IMR-90 (cell line): Measurements from ENCODE around the gene GPA33. TPM values are rescaled to one million over a fixed set of nuclear protein-coding genes. Genes with fewer than 3 reads are reported as not detected.

Source experiments
- ATAC-seq: fragments of 200-7000 bp; cut with Tn5 transposase; 2 replicates; pipeline ENCODE4 v1.9.1; 2020; ENCODE audit warnings: low read depth, mild to moderate bottlenecking, moderate library complexity
- BruUV-seq: library from RNA; stranded (reverse); fragments of 400-500 nt; replicated peaks from 2 replicates; lab custom pipeline; 2021; lab: Mats Ljungman, UMichigan
- CTCF ChIA-PET: fragments of 300-600 bp; formaldehyde crosslinking; extraction: SDS; loops from one replicate; lab custom pipeline; 2021; ENCODE audit warnings: antibody characterized with exemption; lab: Yijun Ruan, JAX
- POLR2A ChIA-PET: fragments of 300-600 bp; sonication (Branson Sonifier 250); formaldehyde crosslinking; loops from one replicate; lab custom pipeline; 2022; ENCODE audit warnings: antibody characterized with exemption; ENCODE audit not compliant: unreplicated experiment; lab: Charles Lee
- DNase-seq: peaks from one replicate; pipeline ENCODE4 v3.0.0; 2013
- H2AFZ ChIP-seq: replicated peaks from 2 replicates; pipeline ENCODE3; 2013; ENCODE audit warnings: low read length, mild to moderate bottlenecking; ENCODE audit not compliant: poor library complexity
- H2AK5ac ChIP-seq: 2 replicates; pipeline ENCODE4 v1.6.1; 2013; ENCODE audit warnings: low read depth, low read length, inconsistent platforms
- H2AK9ac ChIP-seq: replicated peaks from 2 replicates; pipeline ENCODE3; 2013; ENCODE audit warnings: mild to moderate bottlenecking, low read depth, low read length, moderate library complexity; ENCODE audit not compliant: poor library complexity
- H2BK120ac ChIP-seq: 2 replicates; pipeline ENCODE4 v1.6.1; 2013; ENCODE audit warnings: low read depth, low read length, inconsistent platforms
- H2BK15ac ChIP-seq: 3 replicates; pipeline ENCODE4 v1.6.1; 2013; ENCODE audit warnings: low read depth, low read length, inconsistent platforms
- H2BK20ac ChIP-seq: 2 replicates; pipeline ENCODE4 v1.6.1; 2013; ENCODE audit warnings: low read depth, mild to moderate bottlenecking, inconsistent platforms, low read length, moderate library complexity
- H2BK5ac ChIP-seq: 2 replicates; pipeline ENCODE4 v1.6.1; 2013; ENCODE audit warnings: mild to moderate bottlenecking, low read depth, low read length, inconsistent platforms; ENCODE audit not compliant: poor library complexity, severe bottlenecking
- H3K14ac ChIP-seq: replicated peaks from 2 replicates; pipeline ENCODE4 v1.6.1; 2013; ENCODE audit warnings: low read depth, low read length, inconsistent platforms
- H3K18ac ChIP-seq: 2 replicates; pipeline ENCODE4 v1.6.1; 2013; ENCODE audit warnings: low read depth, low read length, control low read depth
- H3K23ac ChIP-seq: 2 replicates; pipeline ENCODE4 v1.6.1; 2013; ENCODE audit warnings: low read depth, low read length, inconsistent platforms
- H3K27ac ChIP-seq: 2 replicates; pipeline ENCODE4 v1.5.1; 2013; ENCODE audit warnings: mild to moderate bottlenecking, control low read depth, low read length; ENCODE audit not compliant: insufficient read depth
- H3K27me3 ChIP-seq: 2 replicates; pipeline ENCODE4 v1.6.1; 2013; ENCODE audit warnings: low read length; ENCODE audit not compliant: control insufficient read depth, insufficient read depth
- H3K36me3 ChIP-seq: 2 replicates; pipeline ENCODE4 v1.6.1; 2013; ENCODE audit warnings: low read length, mixed read lengths; ENCODE audit not compliant: control insufficient read depth, insufficient read depth
- H3K4ac ChIP-seq: 2 replicates; pipeline ENCODE4 v1.6.1; 2013; ENCODE audit warnings: low read depth, low read length, inconsistent platforms
- H3K4me1 ChIP-seq: 2 replicates; pipeline ENCODE4 v1.6.1; 2013; ENCODE audit warnings: low read length, mixed read lengths; ENCODE audit not compliant: control insufficient read depth, insufficient read depth
- H3K4me2 ChIP-seq: 2 replicates; pipeline ENCODE4 v1.6.1; 2013; ENCODE audit warnings: low read depth, mild to moderate bottlenecking, control low read depth, low read length, moderate library complexity
- H3K4me3 ChIP-seq: 2 replicates; pipeline ENCODE4 v1.5.1; 2013; ENCODE audit warnings: low read depth, mild to moderate bottlenecking, control low read depth, low read length, moderate library complexity; ENCODE audit not compliant: insufficient read depth
- H3K56ac ChIP-seq: 2 replicates; pipeline ENCODE4 v1.6.1; 2013; ENCODE audit warnings: low read length, inconsistent platforms; ENCODE audit not compliant: insufficient read depth; ENCODE audit errors: extremely low read depth
- H3K79me1 ChIP-seq, 2 experiments: 2 replicates each; pipeline ENCODE4 v1.6.1; 2013; ENCODE audit warnings: low read length in 2 of 2, inconsistent platforms in 1 of 2, low read depth in 1 of 2
- H3K9ac ChIP-seq: 2 replicates; pipeline ENCODE4 v1.6.1; 2013; ENCODE audit warnings: low read depth, low read length, control low read depth
- H3K9me1 ChIP-seq: 2 replicates; pipeline ENCODE4 v1.6.1; 2013; ENCODE audit warnings: low read length, inconsistent platforms; ENCODE audit not compliant: insufficient read depth
- H3K9me3 ChIP-seq: 2 replicates; pipeline ENCODE4 v1.6.1; 2013; ENCODE audit warnings: low read length; ENCODE audit not compliant: control insufficient read depth, insufficient read depth
- H4K20me1 ChIP-seq: 2 replicates; pipeline ENCODE4 v1.6.1; 2013; ENCODE audit warnings: low read length, inconsistent platforms; ENCODE audit not compliant: insufficient read depth
- H4K5ac ChIP-seq: 2 replicates; pipeline ENCODE4 v1.6.1; 2013; ENCODE audit warnings: mild to moderate bottlenecking, low read depth, low read length, control low read depth
- H4K8ac ChIP-seq, 2 experiments: 2 replicates each; pipeline ENCODE4 v1.6.1; 2013; ENCODE audit warnings: low read depth in 2 of 2, low read length in 2 of 2, control low read depth in 1 of 2, inconsistent platforms in 1 of 2
- H4K91ac ChIP-seq: 2 replicates; pipeline ENCODE4 v1.6.1; 2013; ENCODE audit warnings: low read depth, low read length, inconsistent platforms; ENCODE audit not compliant: insufficient read depth
- BHLHE40 ChIP-seq: fragments of 150-350 bp; IDR thresholded peaks from 2 replicates; pipeline ENCODE4 v1.6.1; 2016; ENCODE audit warnings: mild to moderate bottlenecking, low read depth, low read length
- CEBPB ChIP-seq: IDR thresholded peaks from 2 replicates; pipeline ENCODE4 v1.6.1; 2012; ENCODE audit warnings: low read depth, low read length, improper control_type of control experiment
- CHD1 ChIP-seq: IDR thresholded peaks from 2 replicates; pipeline ENCODE4 v1.6.1; 2012; ENCODE audit warnings: low read depth, low read length, improper control_type of control experiment
- ELK1 ChIP-seq: fragments of 150-350 bp; IDR thresholded peaks from 2 replicates; pipeline ENCODE4 v1.6.1; 2016; ENCODE audit warnings: low read depth, mild to moderate bottlenecking, low read length, moderate library complexity, borderline replicate concordance
- FOS ChIP-seq: fragments of 150-350 bp; IDR thresholded peaks from 2 replicates; pipeline ENCODE4 v1.6.1; 2016; ENCODE audit warnings: low read depth, low read length
- MAFK ChIP-seq: IDR thresholded peaks from 2 replicates; pipeline ENCODE4 v1.6.1; 2012; ENCODE audit warnings: low read depth, low read length, improper control_type of control experiment
- MAZ ChIP-seq: IDR thresholded peaks from 2 replicates; pipeline ENCODE4 v1.6.1; 2012; ENCODE audit warnings: low read depth, mild to moderate bottlenecking, low read length, improper control_type of control experiment, moderate library complexity, borderline replicate concordance
- MXI1 ChIP-seq: IDR thresholded peaks from 2 replicates; pipeline ENCODE4 v1.6.1; 2012; ENCODE audit warnings: low read depth, mild to moderate bottlenecking, low read length, moderate library complexity, borderline replicate concordance
- NFE2L2 ChIP-seq: fragments of 150-350 bp; IDR thresholded peaks from 2 replicates; pipeline ENCODE4 v1.6.1; 2016; ENCODE audit warnings: low read depth, mild to moderate bottlenecking, low read length
- POLR2A ChIP-seq: IDR thresholded peaks from 2 replicates; pipeline ENCODE4 v1.6.1; 2012; ENCODE audit warnings: mild to moderate bottlenecking, low read depth, low read length
- RAD21 ChIP-seq: IDR thresholded peaks from 2 replicates; pipeline ENCODE4 v1.6.1; 2012; ENCODE audit warnings: low read length, improper control_type of control experiment
- RCOR1 ChIP-seq: IDR thresholded peaks from 2 replicates; pipeline ENCODE4 v1.6.1; 2012; ENCODE audit warnings: mild to moderate bottlenecking, low read length, improper control_type of control experiment; ENCODE audit not compliant: insufficient replicate concordance
- RFX5 ChIP-seq: IDR thresholded peaks from 2 replicates; pipeline ENCODE4 v1.8.0; 2012; ENCODE audit warnings: low read depth, mild to moderate bottlenecking, low read length, moderate library complexity
- SMC3 ChIP-seq: fragments of 150-350 bp; IDR thresholded peaks from 2 replicates; pipeline ENCODE4 v1.6.1; 2016; ENCODE audit warnings: low read depth, mild to moderate bottlenecking, antibody characterized with exemption, low read length, moderate library complexity
- USF2 ChIP-seq: fragments of 150-350 bp; IDR thresholded peaks from 2 replicates; pipeline ENCODE4 v1.6.1; 2017; ENCODE audit warnings: mild to moderate bottlenecking, antibody characterized with exemption, low read length, low read depth
- WGBS, 2 experiments: methylation state at CpG; one replicate each; pipeline versions ENCODE4 v1.1.5 to v1.1.7; 2013; ENCODE audit warnings: missing lambda C conversion rate in 2 of 2; ENCODE audit not compliant: insufficient read length in 1 of 2; ENCODE audit errors: extremely low coverage in 2 of 2; 5-methylcytosine and 5-hydroxymethylcytosine counted together
- dilution Hi-C: fragments of 300-500 bp; cut with HindIII; formaldehyde crosslinking; loops from one replicate; pipeline ENCODE4 v1.14.3; 2018; ENCODE audit warnings: low sequenced_read_pairs; ENCODE audit not compliant: unreplicated experiment
- in situ Hi-C: fragments of 300-500 bp; cut with MboI; formaldehyde crosslinking; loops from 3 replicates; pipeline ENCODE4 v1.14.3; 2019; ENCODE audit warnings: low sequenced_read_pairs, inconsistent platforms, mixed read lengths
- intact Hi-C: fragments of 100-400 bp; cut with micrococcal nuclease; formaldehyde crosslinking; loops from 2 replicates; pipeline ENCODE4 v1.10.0; 2022
- polyA plus RNA-seq, 3 experiments: library from polyadenylated mRNA; depleted of rRNA; stranded (reverse); fragments of >200 nt; gene quantifications; 2 replicates each; pipeline ENCODE4 v1.2.3, GENCODE V29; 2012; ENCODE audit warnings: low replicate concordance in 1 of 3
- total RNA-seq: library from RNA; depleted of rRNA; stranded (reverse); fragments of >200 nt; gene quantifications from 2 replicates; pipeline ENCODE4 v1.2.3, GENCODE V29; 2012

Gene GPA33
- total and polyA plus RNA-seq, 2 of the 4 experiments (the other 2 are of a cell fraction) = not detected

- no TSS peak for BruUV-seq
- dilution Hi-C loops = no loop called here
- in situ Hi-C loops = loop anchor here (10.0 kb wide), 3 partner anchors 145 to 585 kb away; no protein-coding TSS in a partner anchor
Measured at GRCh38 chr1:167059809-167060107, 30.4 kb downstream of the GPA33 start.

More at GRCh38 chr1:167059809-167060107, 30.4 kb downstream of the GPA33 start:
- TF ChIP-seq ELK1 (no peak), MXI1 (no peak), MAZ (no peak), USF2 (no peak), FOS (no peak), BHLHE40 (no peak), SMC3 (no peak), POLR2A (no peak), RFX5 (no peak), RAD21 (no peak), CEBPB (no peak), CHD1 (no peak), MAFK (no peak), RCOR1 (no peak), NFE2L2 (no peak)
- no peak overlapping the region for H3K4ac ChIP-seq
- WGBS, 2 experiments = no CpG with 5 or more reads among the region's 1 CpG
- H2BK15ac ChIP-seq = no peak overlapping the region
- H3K23ac ChIP-seq = no peak overlapping the region
- H3K4me2 ChIP-seq = no peak overlapping the region
- H4K20me1 ChIP-seq = no peaks in the 10 kb centered on the region
- H4K91ac ChIP-seq = no peak overlapping the region
- H2BK120ac ChIP-seq = no peak overlapping the region
- no peak for DNase-seq
- no peak overlapping the region for H2AK5ac ChIP-seq
- H3K27me3 ChIP-seq = peaks cover 3% of the 10 kb centered on the region
- H3K14ac ChIP-seq = no peak overlapping the region
- H3K4me3 ChIP-seq = no peak overlapping the region
- no peak overlapping the region for H3K56ac ChIP-seq
- no peaks in the 10 kb centered on the region for H3K36me3 ChIP-seq
- no peak overlapping the region for H3K27ac ChIP-seq
- ATAC-seq = no peak
- ChIA-PET POLR2A (no interaction called here), CTCF (interaction anchor here (0.6 to 4.8 kb wide), 17 partner anchors 8 to 1135 kb away, joined by 3 to 41 read pairs (median 3); partner anchors contain the start of genes CREG1 and TADA1)
- no peak overlapping the region for H4K5ac ChIP-seq
- no peak overlapping the region for H3K9ac ChIP-seq
- H2AK9ac ChIP-seq = no peak overlapping the region
- no peaks in the 10 kb centered on the region for H3K79me1 ChIP-seq
- intact Hi-C loops = loop anchor here (1.0 to 5.0 kb wide), 5 partner anchors 149 to 1135 kb away; no protein-coding TSS in a partner anchor
- H2BK5ac ChIP-seq = no peak overlapping the region
- H3K18ac ChIP-seq = no peak overlapping the region
- peaks cover 6% of the 10 kb centered on the region; the same call in 1 of the 2 replicates for H3K9me1 ChIP-seq
- H2AFZ ChIP-seq = no peak overlapping the region
- no peaks in the 10 kb centered on the region for H3K4me1 ChIP-seq
- no peak overlapping the region for H2BK20ac ChIP-seq
- H3K9me3 ChIP-seq = no peaks in the 10 kb centered on the region
- no peak overlapping the region for H4K8ac ChIP-seq
